ENCODE measurements around the gene DCTN1. TPM values are rescaled to one million over a fixed set of nuclear protein-coding genes. Genes with fewer than 3 reads are reported as not detected.
A peak's percentile ranks its signal among the peaks of the same experiment; 100 is the strongest.

Gene DCTN1
- total RNA-seq, 1 experiment from 2014 or later: 67.8 TPM

GRCh38 chr2:74424139-74424992 is 44.3 kb upstream of the DCTN1 start:
- peak; percentile 11 for DNase-seq
- ChIA-PET CTCF (no interaction called here), POLR2A (ENCODE audit: unreplicated experiment) (no interaction called here)
- TF ChIP-seq EZH2phosphoT487 (IDR thresholded peaks at IDR 0.05; ENCODE audit: borderline replicate concordance, low read length): no peak
- no peak for TF ChIP-seq EZH2 (IDR thresholded peaks at IDR 0.05; ENCODE audit: low read length, unreplicated experiment)
- TF ChIP-seq, protein P1, sequence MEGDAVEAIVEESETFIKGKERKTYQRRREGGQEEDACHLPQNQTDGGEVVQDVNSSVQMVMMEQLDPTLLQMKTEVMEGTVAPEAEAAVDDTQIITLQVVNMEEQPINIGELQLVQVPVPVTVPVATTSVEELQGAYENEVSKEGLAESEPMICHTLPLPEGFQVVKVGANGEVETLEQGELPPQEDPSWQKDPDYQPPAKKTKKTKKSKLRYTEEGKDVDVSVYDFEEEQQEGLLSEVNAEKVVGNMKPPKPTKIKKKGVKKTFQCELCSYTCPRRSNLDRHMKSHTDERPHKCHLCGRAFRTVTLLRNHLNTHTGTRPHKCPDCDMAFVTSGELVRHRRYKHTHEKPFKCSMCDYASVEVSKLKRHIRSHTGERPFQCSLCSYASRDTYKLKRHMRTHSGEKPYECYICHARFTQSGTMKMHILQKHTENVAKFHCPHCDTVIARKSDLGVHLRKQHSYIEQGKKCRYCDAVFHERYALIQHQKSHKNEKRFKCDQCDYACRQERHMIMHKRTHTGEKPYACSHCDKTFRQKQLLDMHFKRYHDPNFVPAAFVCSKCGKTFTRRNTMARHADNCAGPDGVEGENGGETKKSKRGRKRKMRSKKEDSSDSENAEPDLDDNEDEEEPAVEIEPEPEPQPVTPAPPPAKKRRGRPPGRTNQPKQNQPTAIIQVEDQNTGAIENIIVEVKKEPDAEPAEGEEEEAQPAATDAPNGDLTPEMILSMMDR (conservative IDR thresholded peaks at IDR 0.05; ENCODE audit: low read depth, low read length): no peak
- peaks cover 24% of the 10 kb centered on the region; the same call in 1 of the 2 replicates for H3K36me3 ChIP-seq (ENCODE audit: low read depth, low read length)
- no peak overlapping the region for H3K27ac ChIP-seq (ENCODE audit: low read length)
- H3K4me3 ChIP-seq (ENCODE audit: low read length): no peak overlapping the region
- no peak overlapping the region for H2AFZ ChIP-seq (ENCODE audit: low read length)
- H3K4me2 ChIP-seq (ENCODE audit: low read length): no peak overlapping the region
- intact Hi-C loops (cut with micrococcal nuclease): no loop called here
- H3F3A ChIP-seq (ENCODE audit: low read length, unreplicated experiment): no peaks in the 10 kb centered on the region
- no peaks in the 10 kb centered on the region for H3K9me3 ChIP-seq (ENCODE audit: low read length)
- no peaks in the 10 kb centered on the region for H4K20me1 ChIP-seq (ENCODE audit: low read length)
- peaks cover 6% of the 10 kb centered on the region; the same call in 1 of the 2 replicates for H3K4me1 ChIP-seq (ENCODE audit: insufficient read depth, low read length)
- no peaks in the 10 kb centered on the region for H3K79me2 ChIP-seq (ENCODE audit: low read length)
- no peaks in the 10 kb centered on the region for H3K9me2 ChIP-seq (replicated peaks; ENCODE audit: low read length)
- ATAC-seq: no peak
- no TSS peak for BruUV-seq (replicated peaks)
- H3K9ac ChIP-seq (ENCODE audit: low read length): no peak overlapping the region
- H3K27me3 ChIP-seq (ENCODE audit: low read length): no peaks in the 10 kb centered on the region

DNA sequence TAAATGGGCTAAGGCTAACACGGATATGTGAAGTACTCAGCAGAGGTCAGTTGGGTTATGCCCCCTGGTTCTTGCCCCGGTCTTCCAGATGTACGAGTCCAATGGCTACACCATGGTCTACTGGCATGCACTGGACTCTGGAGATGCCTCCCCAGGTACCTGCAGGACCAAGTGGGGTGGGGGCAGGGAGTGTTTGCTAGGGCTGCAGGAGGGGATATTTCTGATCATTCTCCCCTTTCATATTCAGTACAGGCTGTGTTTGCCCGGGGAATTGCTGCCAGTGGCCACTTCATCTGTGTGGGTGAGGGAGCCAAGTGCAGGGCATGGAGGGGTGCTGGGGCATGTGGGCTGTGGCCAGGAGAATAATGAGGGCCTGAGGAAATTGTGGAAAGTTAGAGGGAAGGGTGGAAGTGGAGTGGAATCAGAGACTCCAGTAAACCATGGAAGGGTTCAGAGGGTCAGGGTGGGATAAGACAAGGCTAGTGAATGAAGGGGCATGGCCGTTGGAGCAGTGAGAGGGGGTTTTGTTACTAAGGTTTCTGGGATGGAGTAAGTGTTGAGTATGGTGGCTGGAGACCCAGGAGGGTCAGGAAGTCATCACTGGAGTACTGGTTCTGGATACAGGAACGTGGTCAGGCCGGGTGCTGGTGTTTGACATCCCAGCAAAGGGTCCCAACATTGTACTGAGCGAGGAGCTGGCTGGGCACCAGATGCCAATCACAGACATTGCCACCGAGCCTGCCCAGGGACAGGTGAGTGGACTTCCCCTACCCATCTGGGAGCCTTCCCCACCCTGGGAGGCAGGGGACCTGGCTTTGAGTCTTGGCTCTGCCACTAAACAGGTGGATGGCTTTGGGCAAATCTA is 43.4 kb upstream of the DCTN1 start:
- no peaks in the 10 kb centered on the region for H3K79me2 ChIP-seq (ENCODE audit: low read length)
- no peaks in the 10 kb centered on the region for H3K27me3 ChIP-seq (ENCODE audit: low read length)
- H4K20me1 ChIP-seq (ENCODE audit: low read length): no peaks in the 10 kb centered on the region
- H3F3A ChIP-seq (ENCODE audit: low read length, unreplicated experiment): no peaks in the 10 kb centered on the region
- peaks cover 6% of the 10 kb centered on the region; the same call in 1 of the 2 replicates for H3K4me1 ChIP-seq (ENCODE audit: insufficient read depth, low read length)
- H3K36me3 ChIP-seq (ENCODE audit: low read depth, low read length): peaks cover 17% of the 10 kb centered on the region; the same call in 1 of the 2 replicates
- no peak overlapping the region for H3K9ac ChIP-seq (ENCODE audit: low read length)
- TF ChIP-seq, protein P1 (conservative IDR thresholded peaks at IDR 0.05; ENCODE audit: low read depth, low read length): no peak
- TF ChIP-seq EZH2 (IDR thresholded peaks at IDR 0.05; ENCODE audit: low read length, unreplicated experiment): no peak
- no peak for TF ChIP-seq EZH2phosphoT487 (IDR thresholded peaks at IDR 0.05; ENCODE audit: borderline replicate concordance, low read length)
- H3K4me2 ChIP-seq (ENCODE audit: low read length): no peak overlapping the region
- POLR2A ChIA-PET (ENCODE audit: unreplicated experiment): no interaction called here
- no peak overlapping the region for H3K4me3 ChIP-seq (ENCODE audit: low read length)
- no peaks in the 10 kb centered on the region for H3K9me3 ChIP-seq (ENCODE audit: low read length)
- BruUV-seq (replicated peaks): no TSS peak
- intact Hi-C loops (cut with micrococcal nuclease): no loop called here
- CTCF ChIA-PET: no interaction called here
- H2AFZ ChIP-seq (ENCODE audit: low read length): no peak overlapping the region
- DNase-seq: no peak
- no peaks in the 10 kb centered on the region for H3K9me2 ChIP-seq (replicated peaks; ENCODE audit: low read length)
- H3K27ac ChIP-seq (ENCODE audit: low read length): no peak overlapping the region
- no peak for ATAC-seq

All from PC-3 (cell line).